ENCODE measurements around the gene PPP1R11. TPM values are rescaled to one million over a fixed set of nuclear protein-coding genes. Genes with fewer than 3 reads are reported as not detected.
"Not testable (repeated sequence)": the region's sequence is repeated elsewhere in the genome, so short reads cannot be mapped to it uniquely, and the experiment has no call there.

PPP1R11 gene
- total RNA-seq, 2 experiments from 2014 or later: 57.9 to 73.7 TPM

DNA sequence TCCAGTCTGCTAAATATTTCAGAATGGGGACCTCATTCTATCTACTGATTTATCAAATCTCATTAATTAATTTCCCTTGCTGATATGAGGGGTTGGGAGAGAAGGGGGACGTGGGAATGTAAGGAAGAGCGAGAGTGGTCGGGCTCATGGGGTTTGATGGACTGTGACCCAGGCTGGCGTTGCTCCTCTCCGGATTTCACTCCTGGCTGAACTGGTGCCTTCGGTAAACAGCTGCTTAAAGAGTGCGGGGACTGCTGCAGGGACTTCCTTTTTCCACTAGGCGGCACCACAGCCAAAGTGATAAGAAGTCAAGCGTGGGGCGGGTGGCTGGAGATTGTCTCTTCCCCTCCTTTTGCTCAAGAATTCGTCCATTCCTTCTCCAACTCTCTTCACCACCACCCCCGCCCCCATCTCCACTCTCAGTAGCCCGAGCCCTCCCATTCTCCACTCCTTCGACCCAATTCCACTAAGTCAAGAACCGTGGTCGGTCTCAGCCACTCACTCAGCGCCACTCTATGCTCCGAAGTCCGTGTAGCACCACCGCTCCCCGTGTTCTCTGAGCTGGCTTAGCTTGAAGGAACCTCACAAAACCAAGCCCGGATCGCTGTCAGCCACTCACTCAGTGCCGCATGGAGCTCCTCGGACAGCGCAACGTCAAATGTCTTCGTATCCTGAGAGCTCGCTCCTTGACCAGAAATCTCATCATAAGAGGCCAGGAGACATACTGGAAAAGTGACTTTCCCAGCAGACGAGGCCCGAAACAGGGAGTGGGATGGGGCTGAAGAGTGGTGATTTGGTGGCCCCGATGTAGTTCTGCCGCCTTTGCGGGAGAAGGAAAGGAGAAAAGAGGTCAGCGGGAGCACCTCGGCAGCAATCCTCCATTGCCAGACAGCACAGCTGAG, 36.2 kb downstream of the PPP1R11 start:
- peaks cover 66% of the 10 kb centered on the region for H3K27me3 Mint-ChIP-seq
- DNase-seq: peak; percentile 87
- peaks cover 42% of the 10 kb centered on the region for H3K4me1 Mint-ChIP-seq
- peak overlapping the region; percentile 77 for H3K4me3 Mint-ChIP-seq
- H3K27ac Mint-ChIP-seq: peak overlapping the region; percentile 73
- ChIA-PET CTCF (interaction anchor here (0.6 to 5.0 kb wide), 23 partner anchors 9 to 110 kb away, joined by 3 to 56 read pairs (median 5); partner anchors contain the start of genes POLR1H, PPP1R11, TRIM31 and TRIM40), POLR2A (no interaction called here)
- no peaks in the 10 kb centered on the region for H3K9me3 Mint-ChIP-seq
- no peaks in the 10 kb centered on the region for H3K36me3 Mint-ChIP-seq (ENCODE audit: low read depth)

DNA sequence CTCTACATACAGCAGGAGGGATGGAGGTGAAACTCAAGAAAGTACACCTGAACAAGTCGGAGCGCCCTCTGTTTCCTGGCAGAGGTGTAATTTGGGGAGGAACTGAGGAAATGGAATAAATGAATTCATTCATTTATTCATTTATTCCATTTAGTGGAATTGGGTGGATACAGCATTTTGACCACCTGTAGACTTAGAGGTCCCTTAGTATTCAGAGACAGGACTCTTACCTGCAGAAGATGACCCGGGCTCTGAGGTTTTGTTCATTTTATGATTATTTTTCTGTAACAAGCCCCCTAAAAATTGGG, 36.8 kb downstream of the PPP1R11 start:
- CTCF ChIA-PET: interaction anchor here (0.6 to 5.0 kb wide), 19 partner anchors 9 to 110 kb away, joined by 3 to 56 read pairs (median 5); partner anchors contain the start of genes POLR1H, TRIM31 and TRIM40
- POLR2A ChIA-PET: no interaction called here
- H3K4me1 Mint-ChIP-seq: peaks cover 37% of the 10 kb centered on the region
- H3K27ac Mint-ChIP-seq: no peak overlapping the region
- H3K9me3 Mint-ChIP-seq: no peaks in the 10 kb centered on the region
- peak overlapping the region; percentile 77 for H3K4me3 Mint-ChIP-seq
- no peaks in the 10 kb centered on the region for H3K36me3 Mint-ChIP-seq (ENCODE audit: low read depth)
- no peak for DNase-seq
- peaks cover 64% of the 10 kb centered on the region for H3K27me3 Mint-ChIP-seq

DNA sequence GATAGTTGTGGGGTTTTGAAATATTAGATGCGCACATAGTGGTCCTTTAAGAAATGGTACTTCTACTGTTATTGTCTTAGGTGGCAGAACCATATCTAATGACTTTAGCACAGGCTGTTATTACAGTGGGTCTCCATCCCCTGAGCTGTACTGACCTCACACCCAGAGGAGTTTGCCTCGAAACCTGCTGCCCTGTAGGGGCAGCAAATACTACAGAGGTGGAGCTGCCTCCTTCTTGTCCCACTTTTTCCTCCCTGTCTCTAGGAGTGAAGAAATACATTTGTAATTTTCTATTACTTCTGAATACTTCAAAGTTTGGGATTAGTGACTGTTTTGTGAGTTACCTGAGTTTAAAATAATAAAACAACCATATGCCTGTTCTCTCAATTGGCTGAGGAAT, 37.7 kb downstream of the PPP1R11 start:
- peaks cover 60% of the 10 kb centered on the region for H3K27me3 Mint-ChIP-seq
- H3K36me3 Mint-ChIP-seq (ENCODE audit: low read depth): no peaks in the 10 kb centered on the region
- H3K4me1 Mint-ChIP-seq: peaks cover 37% of the 10 kb centered on the region
- POLR2A ChIA-PET: no interaction called here
- CTCF ChIA-PET: interaction anchor here (0.6 to 5.0 kb wide), 6 partner anchors 10 to 39 kb away, joined by 3 to 56 read pairs (median 7); partner anchors contain the start of gene TRIM40
- H3K27ac Mint-ChIP-seq: no peak overlapping the region
- H3K4me3 Mint-ChIP-seq: no peak overlapping the region
- no peaks in the 10 kb centered on the region for H3K9me3 Mint-ChIP-seq
- no peak for DNase-seq

DNA sequence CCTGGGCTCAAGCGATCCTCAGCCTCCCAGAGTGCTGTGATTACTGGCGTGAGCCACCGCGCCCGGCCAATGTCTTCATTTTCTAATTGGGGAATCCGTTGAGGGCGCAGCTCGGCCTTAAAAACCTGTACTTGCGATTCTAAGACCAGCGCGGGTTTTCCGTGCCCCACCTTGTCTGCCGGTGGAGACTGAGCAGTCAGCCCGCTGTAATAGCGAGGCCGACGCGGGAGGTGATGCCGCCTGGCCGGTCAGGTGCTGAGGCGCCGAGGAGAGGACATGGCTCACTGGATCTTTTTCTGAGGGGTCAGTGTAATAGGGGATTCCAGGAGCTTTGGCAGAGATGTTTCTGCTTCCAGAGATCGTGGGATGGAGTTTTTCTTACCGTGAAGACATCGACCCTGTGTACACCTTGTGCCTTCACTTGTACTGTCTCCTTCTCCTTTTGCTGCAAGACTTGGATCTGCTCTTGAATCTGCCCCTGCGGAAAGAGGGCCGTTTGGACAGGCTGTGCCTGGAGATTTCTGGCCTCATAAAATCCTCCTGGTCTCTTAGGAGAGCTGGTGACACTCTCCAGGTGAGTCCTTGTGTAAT, 44.4 kb downstream of the PPP1R11 start:
- CTCF ChIA-PET: interaction anchor here (1.2 to 2.3 kb wide), 4 partner anchors 8 to 20 kb away, joined by 5 to 10 read pairs (median 6); no protein-coding TSS in a partner anchor
- DNase-seq: no peak
- peaks cover 6% of the 10 kb centered on the region for H3K4me1 Mint-ChIP-seq
- no peaks in the 10 kb centered on the region for H3K36me3 Mint-ChIP-seq (ENCODE audit: low read depth)
- H3K4me3 Mint-ChIP-seq: no peak overlapping the region
- peaks cover 63% of the 10 kb centered on the region for H3K27me3 Mint-ChIP-seq
- POLR2A ChIA-PET: no interaction called here
- no peaks in the 10 kb centered on the region for H3K9me3 Mint-ChIP-seq
- no peak overlapping the region for H3K27ac Mint-ChIP-seq

GRCh38 chr6:30112402-30112994, 45.5 kb downstream of the PPP1R11 start:
- CTCF ChIA-PET: interaction anchor here (1.6 to 2.3 kb wide), 2 partner anchors 9 to 18 kb away, joined by 8 to 10 read pairs; no protein-coding TSS in a partner anchor
- Mint-ChIP-seq H3K27ac (no peak overlapping the region), H3K27me3 (peaks cover 57% of the 10 kb centered on the region), H3K9me3 (no peaks in the 10 kb centered on the region), H3K4me1 (peaks cover 6% of the 10 kb centered on the region), H3K36me3 (ENCODE audit: low read depth) (no peaks in the 10 kb centered on the region), H3K4me3 (no peak overlapping the region)
- no peak for DNase-seq
- POLR2A ChIA-PET: no interaction called here

DNA sequence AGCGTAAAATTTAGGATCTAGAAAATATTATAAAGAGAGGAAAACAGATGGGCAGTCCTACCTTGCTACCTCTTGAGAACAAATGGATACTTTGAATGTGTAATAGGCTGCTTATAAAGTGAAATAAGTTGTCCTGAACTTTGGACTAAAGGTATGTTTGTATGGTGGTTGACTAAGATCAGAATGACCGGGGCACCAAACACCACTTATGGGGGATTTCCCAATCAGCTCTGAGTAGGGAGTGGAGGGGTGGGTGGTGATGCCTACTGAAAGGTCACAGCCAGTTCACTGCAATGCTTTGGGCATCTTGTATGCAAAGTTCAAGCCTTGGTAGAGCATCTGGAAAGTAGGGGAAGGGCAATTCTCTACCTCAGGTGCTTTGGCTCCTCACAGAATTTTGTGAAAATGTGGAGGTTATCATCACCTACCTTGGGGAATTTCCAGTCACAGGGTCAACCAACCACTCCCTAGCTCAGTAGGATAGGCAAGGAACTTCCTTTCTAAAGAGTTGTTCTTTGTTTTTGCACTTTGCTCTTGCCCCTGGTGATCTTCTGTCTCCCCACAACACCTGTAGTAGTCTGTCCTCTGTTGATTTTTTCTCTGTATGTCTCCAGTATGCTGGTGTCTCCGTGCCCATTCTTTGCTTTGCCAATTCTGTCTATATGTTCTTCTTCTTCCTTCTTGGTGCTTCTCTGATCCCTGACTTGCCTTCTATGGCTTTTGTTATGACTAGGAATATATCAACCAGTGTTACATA, 46.2 kb downstream of the PPP1R11 start, which contains the start of gene TRIM31:
TSS of gene TRIM31 (minus strand) at position 88 of the 757 bp plus-strand sequence. CDS start 285 bp downstream, outside the sequence.
- no peak for DNase-seq
- no peaks in the 10 kb centered on the region for H3K9me3 Mint-ChIP-seq
- H3K4me1 Mint-ChIP-seq: peaks cover 4% of the 10 kb centered on the region
- CTCF ChIA-PET: interaction anchor here (1.6 to 2.3 kb wide), 2 partner anchors 10 to 18 kb away, joined by 8 to 10 read pairs; no protein-coding TSS in a partner anchor
- H3K36me3 Mint-ChIP-seq (ENCODE audit: low read depth): no peaks in the 10 kb centered on the region
- peaks cover 54% of the 10 kb centered on the region for H3K27me3 Mint-ChIP-seq
- POLR2A ChIA-PET: no interaction called here
- H3K4me3 Mint-ChIP-seq: no peak within 1 kb of the TSS
- no peak within 1 kb of the TSS for H3K27ac Mint-ChIP-seq

DNA sequence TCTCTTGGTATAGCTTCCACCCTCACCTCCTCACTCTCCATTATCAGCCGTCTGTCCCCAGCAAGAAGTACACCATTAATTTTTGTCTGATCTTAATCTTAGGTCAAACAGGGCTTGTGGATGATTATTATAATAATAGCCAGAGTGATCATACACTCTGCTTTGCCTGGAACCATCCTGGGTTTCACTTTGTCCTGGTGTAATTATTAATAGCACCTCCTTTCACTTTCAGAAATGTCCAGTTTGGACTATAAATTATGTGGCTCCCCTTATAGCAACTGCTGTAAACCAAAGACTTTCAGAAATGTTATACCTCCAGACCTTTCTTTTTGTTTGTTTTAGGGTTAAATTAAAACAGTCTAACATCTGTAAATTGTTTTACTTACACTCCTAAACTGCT, 46.8 kb downstream of the PPP1R11 start:
- Mint-ChIP-seq H3K36me3 (ENCODE audit: low read depth) (no peaks in the 10 kb centered on the region), H3K4me3 (no peak overlapping the region), H3K27me3 (peaks cover 54% of the 10 kb centered on the region), H3K9me3 (no peaks in the 10 kb centered on the region), H3K4me1 (peaks cover 4% of the 10 kb centered on the region), H3K27ac (no peak overlapping the region)
- ChIA-PET POLR2A (no interaction called here), CTCF (interaction anchor here (1.9 to 2.3 kb wide), 2 partner anchors 11 to 17 kb away, joined by 4 to 10 read pairs; no protein-coding TSS in a partner anchor)
- DNase-seq: no peak

DNA sequence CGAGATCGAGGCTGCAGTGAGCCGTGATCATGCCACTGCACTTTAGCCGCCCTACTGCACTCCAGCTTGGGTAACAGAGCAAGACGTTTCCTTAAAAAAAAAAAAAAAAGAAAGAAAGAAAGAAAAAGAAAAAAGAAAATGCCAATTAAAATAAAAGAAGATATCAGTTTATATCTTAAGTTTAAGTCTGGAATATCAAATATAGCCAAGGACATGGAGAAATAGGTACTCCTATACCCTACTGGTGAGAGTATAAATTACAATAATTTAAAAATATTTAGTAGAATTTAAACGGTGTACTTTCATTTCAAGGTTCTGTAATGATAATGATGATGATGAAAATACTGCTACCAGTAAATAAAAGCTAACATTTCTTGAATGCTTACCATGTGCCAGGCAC, 49.7 kb downstream of the PPP1R11 start:
- DNase-seq: no peak
- no peak overlapping the region for H3K27ac Mint-ChIP-seq
- ChIA-PET POLR2A (no interaction called here), CTCF (interaction anchor here (1.1 kb wide), 1 partner anchor 14 kb away, joined by 3 read pairs; no protein-coding TSS in a partner anchor)
- peaks cover 49% of the 10 kb centered on the region for H3K27me3 Mint-ChIP-seq
- peaks cover 4% of the 10 kb centered on the region for H3K4me1 Mint-ChIP-seq
- H3K9me3 Mint-ChIP-seq: no peaks in the 10 kb centered on the region
- H3K36me3 Mint-ChIP-seq (ENCODE audit: low read depth): no peaks in the 10 kb centered on the region
- H3K4me3 Mint-ChIP-seq: no peak overlapping the region

DNA sequence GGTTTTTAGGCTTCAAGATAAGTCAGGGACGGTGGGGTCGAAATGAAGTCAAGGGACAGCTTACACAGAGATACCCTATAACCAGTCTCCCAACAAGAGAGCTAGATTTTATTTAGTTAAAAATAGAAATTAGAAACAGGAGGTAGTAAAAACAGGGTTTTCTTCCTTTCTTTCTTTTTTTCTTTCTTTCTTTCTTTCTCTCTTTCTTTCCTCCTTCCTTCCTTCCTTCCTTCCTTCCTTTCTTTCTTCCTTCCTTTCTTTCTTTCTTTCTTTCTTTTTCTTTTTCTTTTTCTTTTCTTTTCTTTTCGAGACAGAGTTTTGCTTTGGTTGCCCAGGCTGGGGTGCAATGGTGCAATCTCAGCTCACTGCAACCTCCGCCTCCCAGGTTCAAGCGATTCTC, 51.7 kb downstream of the PPP1R11 start:
- H3K36me3 Mint-ChIP-seq (ENCODE audit: low read depth); H3K4me3 Mint-ChIP-seq; DNase-seq; H3K27ac Mint-ChIP-seq; POLR2A ChIA-PET; H3K9me3 Mint-ChIP-seq; H3K4me1 Mint-ChIP-seq: not testable (repeated sequence)
- H3K27me3 Mint-ChIP-seq: peaks cover 39% of the 10 kb centered on the region
- CTCF ChIA-PET: interaction anchor here (1.3 kb wide), 1 partner anchor 12 kb away, joined by 3 read pairs; no protein-coding TSS in a partner anchor

Other genes with a start within 250 kb of the PPP1R11 start
- gene HLA-G, start 239.4 kb upstream of the PPP1R11 start, total RNA-seq: 1 to 10 TPM; 1.3 TPM
- gene HLA-A, start 124.7 kb upstream of the PPP1R11 start, total RNA-seq: 1,000 to 10,000 TPM; 1,667 to 1,766 TPM
- 10 to 100 TPM; 52.9 to 59.1 TPM for gene POLR1H, start 5.9 kb upstream of the PPP1R11 start, total RNA-seq
- not detected for gene RNF39, start 8.6 kb downstream of the PPP1R11 start, total RNA-seq
- gene TRIM31, start 45.9 kb downstream of the PPP1R11 start, total RNA-seq: not detected
- gene TRIM40, start 68.9 kb downstream of the PPP1R11 start, total RNA-seq: not detected
- not detected for gene TRIM10, start 94.0 kb downstream of the PPP1R11 start, total RNA-seq
- gene TRIM15, start 96.3 kb downstream of the PPP1R11 start, total RNA-seq: not detected
- 10 to 100 TPM; 84.6 to 88.3 TPM for gene TRIM26, start 146.2 kb downstream of the PPP1R11 start, total RNA-seq

All from activated CD4-positive, alpha-beta T cell treated with anti-CD3 and anti-CD28 coated beads, Interleukin-2, amount 10 ng/mL, durations not matched to agents 7 days and 5 days (primary cell).